ENCODE results near the gene TMEM132A.

Gene TMEM132A

GRCh38 chr11:60910281-60910687 is 14.0 kb upstream of the TMEM132A start:
- no peaks in the 10 kb centered on the region for H3K27me3 ChIP-seq (ENCODE audit: insufficient read depth, poor library complexity, severe bottlenecking)
- H3K27ac ChIP-seq (ENCODE audit: poor library complexity, severe bottlenecking), result no peak overlapping the region
- no peak for ATAC-seq (ENCODE audit: low read depth)
- no peaks in the 10 kb centered on the region for H3K36me3 ChIP-seq (ENCODE audit: low read depth)
- TF ChIP-seq, protein P1, sequence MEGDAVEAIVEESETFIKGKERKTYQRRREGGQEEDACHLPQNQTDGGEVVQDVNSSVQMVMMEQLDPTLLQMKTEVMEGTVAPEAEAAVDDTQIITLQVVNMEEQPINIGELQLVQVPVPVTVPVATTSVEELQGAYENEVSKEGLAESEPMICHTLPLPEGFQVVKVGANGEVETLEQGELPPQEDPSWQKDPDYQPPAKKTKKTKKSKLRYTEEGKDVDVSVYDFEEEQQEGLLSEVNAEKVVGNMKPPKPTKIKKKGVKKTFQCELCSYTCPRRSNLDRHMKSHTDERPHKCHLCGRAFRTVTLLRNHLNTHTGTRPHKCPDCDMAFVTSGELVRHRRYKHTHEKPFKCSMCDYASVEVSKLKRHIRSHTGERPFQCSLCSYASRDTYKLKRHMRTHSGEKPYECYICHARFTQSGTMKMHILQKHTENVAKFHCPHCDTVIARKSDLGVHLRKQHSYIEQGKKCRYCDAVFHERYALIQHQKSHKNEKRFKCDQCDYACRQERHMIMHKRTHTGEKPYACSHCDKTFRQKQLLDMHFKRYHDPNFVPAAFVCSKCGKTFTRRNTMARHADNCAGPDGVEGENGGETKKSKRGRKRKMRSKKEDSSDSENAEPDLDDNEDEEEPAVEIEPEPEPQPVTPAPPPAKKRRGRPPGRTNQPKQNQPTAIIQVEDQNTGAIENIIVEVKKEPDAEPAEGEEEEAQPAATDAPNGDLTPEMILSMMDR (IDR thresholded peaks at IDR 0.05; ENCODE audit: poor library complexity, severe bottlenecking), result no peak
- DNase-seq (ENCODE audit: low spot score), result no peak
- no peaks in the 10 kb centered on the region for H3K4me1 ChIP-seq (ENCODE audit: insufficient read depth, poor library complexity, severe bottlenecking)
- no peaks in the 10 kb centered on the region for H3K9me3 ChIP-seq (ENCODE audit: severe bottlenecking)
- no peak overlapping the region for H3K4me3 ChIP-seq (ENCODE audit: severe bottlenecking)

- ATAC-seq (ENCODE audit: low read depth) (no peak), DNase-seq (ENCODE audit: low spot score) (no peak)
- peaks cover 3% of the 10 kb centered on the region for H3K4me1 ChIP-seq (ENCODE audit: insufficient read depth, poor library complexity, severe bottlenecking)
- H3K27me3 ChIP-seq (ENCODE audit: insufficient read depth, poor library complexity, severe bottlenecking), result no peaks in the 10 kb centered on the region
- TF ChIP-seq, protein P1 (IDR thresholded peaks at IDR 0.05; ENCODE audit: poor library complexity, severe bottlenecking), result no peak
- H3K9me3 ChIP-seq (ENCODE audit: severe bottlenecking), result no peaks in the 10 kb centered on the region
- no peaks in the 10 kb centered on the region for H3K36me3 ChIP-seq (ENCODE audit: low read depth)
- H3K4me3 ChIP-seq (ENCODE audit: severe bottlenecking), result no peak overlapping the region
- no peak overlapping the region for H3K27ac ChIP-seq (ENCODE audit: poor library complexity, severe bottlenecking)
These were observed 13.4 kb upstream of the TMEM132A start for GRCh38 chr11:60910711-60911380.

DNA sequence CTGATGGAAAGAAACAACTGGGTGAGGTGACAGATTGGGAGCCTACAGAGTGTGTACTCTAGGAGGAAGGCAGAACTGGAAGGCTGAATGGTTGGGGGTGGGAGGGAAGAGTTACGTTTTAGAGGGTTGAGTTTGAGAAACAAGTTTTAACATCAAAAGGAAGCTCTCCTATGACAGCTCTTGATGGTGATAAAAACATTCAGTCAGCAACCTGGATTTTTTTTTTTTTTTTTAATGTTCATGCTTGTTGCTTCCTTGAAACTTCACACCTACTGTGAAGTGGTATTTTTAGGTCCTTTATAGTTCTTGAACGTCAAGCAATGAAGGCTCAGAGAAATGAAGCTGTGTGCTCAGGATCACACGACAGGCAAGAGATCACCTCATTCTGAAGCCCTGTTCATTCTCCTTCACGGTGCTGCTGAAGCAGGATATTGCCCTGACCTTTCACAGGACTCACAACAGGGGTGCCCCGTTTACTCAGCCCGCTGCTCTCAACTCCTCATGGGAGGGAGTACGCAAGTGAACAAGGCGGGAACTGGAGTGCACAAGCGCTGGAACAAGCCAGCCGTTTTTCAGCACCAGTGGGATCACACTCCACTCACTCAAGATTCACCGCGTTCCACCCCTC is 11.9 kb upstream of the TMEM132A start:
- DNase-seq (ENCODE audit: low spot score), result no peak
- no peak for ATAC-seq (ENCODE audit: low read depth)
- TF ChIP-seq, protein P1 (IDR thresholded peaks at IDR 0.05; ENCODE audit: poor library complexity, severe bottlenecking), result no peak
- peaks cover 14% of the 10 kb centered on the region for H3K4me1 ChIP-seq (ENCODE audit: insufficient read depth, poor library complexity, severe bottlenecking)
- no peaks in the 10 kb centered on the region for H3K27me3 ChIP-seq (ENCODE audit: insufficient read depth, poor library complexity, severe bottlenecking)
- no peak overlapping the region for H3K27ac ChIP-seq (ENCODE audit: poor library complexity, severe bottlenecking)
- no peaks in the 10 kb centered on the region for H3K9me3 ChIP-seq (ENCODE audit: severe bottlenecking)
- H3K4me3 ChIP-seq (ENCODE audit: severe bottlenecking), result no peak overlapping the region
- H3K36me3 ChIP-seq (ENCODE audit: low read depth), result peaks cover 4% of the 10 kb centered on the region; the same call in 1 of the 2 replicates

GRCh38 chr11:60912851-60913528 is 11.3 kb upstream of the TMEM132A start:
- Histone ChIP-seq H3K36me3 (ENCODE audit: low read depth) (peaks cover 4% of the 10 kb centered on the region; the same call in 1 of the 2 replicates), H3K27ac (ENCODE audit: poor library complexity, severe bottlenecking) (peak overlapping the region; percentile 65), H3K27me3 (ENCODE audit: insufficient read depth, poor library complexity, severe bottlenecking) (no peaks in the 10 kb centered on the region), H3K4me3 (ENCODE audit: severe bottlenecking) (peak overlapping the region; percentile 51), H3K4me1 (ENCODE audit: insufficient read depth, poor library complexity, severe bottlenecking) (peaks cover 15% of the 10 kb centered on the region), H3K9me3 (ENCODE audit: severe bottlenecking) (no peaks in the 10 kb centered on the region)
- ATAC-seq (ENCODE audit: low read depth) (no peak), DNase-seq (ENCODE audit: low spot score) (no peak)
- TF ChIP-seq, protein P1 (IDR thresholded peaks at IDR 0.05; ENCODE audit: poor library complexity, severe bottlenecking), result no peak
